HG03108 (cell line): ENCODE measurements around the gene HTR3A.

Experiments used
- ATAC-seq: cut with Tn5 transposase; IDR thresholded peaks from one replicate; pipeline ENCODE4 v1.9.1; 2021; ENCODE audit warnings: moderate library complexity; ENCODE audit not compliant: unreplicated experiment

The HTR3A gene

GRCh38 chr11:113977701-113978100 is 2.8 kb downstream of the HTR3A start:
- ATAC-seq, result no peak

- ATAC-seq, result no peak
Observed at GRCh38 chr11:113979431-113979830, 4.5 kb downstream of the HTR3A start.

GRCh38 chr11:113980785-113981184 is 5.9 kb downstream of the HTR3A start:
- ATAC-seq, result no peak

GRCh38 chr11:113982306-113982705 is 7.4 kb downstream of the HTR3A start:
- ATAC-seq, result no peak

GRCh38 chr11:113984781-113985180 is 9.9 kb downstream of the HTR3A start:
- no peak for ATAC-seq

GRCh38 chr11:113985906-113986305 is 11.0 kb downstream of the HTR3A start:
- ATAC-seq, result no peak

GRCh38 chr11:113986351-113987140 is 11.6 kb downstream of the HTR3A start:
- no peak for ATAC-seq

- no peak for ATAC-seq
Observed at GRCh38 chr11:113989381-113989780, 14.5 kb downstream of the HTR3A start.

GRCh38 chr11:113989916-113990315 is 15.0 kb downstream of the HTR3A start:
- no peak for ATAC-seq

GRCh38 chr11:113991170-113991569 is 16.3 kb downstream of the HTR3A start:
- no peak for ATAC-seq

GRCh38 chr11:113991718-113992458 is 17.0 kb downstream of the HTR3A start:
- ATAC-seq, result no peak

GRCh38 chr11:113992459-113993110 is 17.7 kb downstream of the HTR3A start:
- ATAC-seq, result no peak

GRCh38 chr11:113994077-113994954 is 19.4 kb downstream of the HTR3A start:
- ATAC-seq, result no peak

GRCh38 chr11:113997473-113997872 is 22.6 kb downstream of the HTR3A start:
- ATAC-seq, result no peak

- no peak for ATAC-seq
Observed at GRCh38 chr11:113998574-113998973, 23.7 kb downstream of the HTR3A start.

- no peak for ATAC-seq
Observed at GRCh38 chr11:114000526-114000925, 25.6 kb downstream of the HTR3A start.

- ATAC-seq, result no peak
Observed at GRCh38 chr11:114001416-114001815, 26.5 kb downstream of the HTR3A start.

GRCh38 chr11:114008331-114008730 is 33.4 kb downstream of the HTR3A start:
- ATAC-seq, result no peak

GRCh38 chr11:114010931-114011330 is 36.0 kb downstream of the HTR3A start:
- ATAC-seq, result no peak

- ATAC-seq, result no peak
Observed at GRCh38 chr11:114011443-114011842, 36.5 kb downstream of the HTR3A start.

GRCh38 chr11:114015117-114015516 is 40.2 kb downstream of the HTR3A start:
- no peak for ATAC-seq
